GM12873 (cell line): ENCODE results near the gene ZNF440.

ENCODE experiments used
- CTCF ChIP-seq: IDR thresholded peaks from 2 replicates; pipeline ENCODE4 v1.5.1; 2012; ENCODE audit warnings: low read depth, mild to moderate bottlenecking, moderate library complexity, low read length, control low read depth; ENCODE audit not compliant: insufficient read depth; ENCODE audit errors: missing control alignments

ZNF440 gene

GRCh38 chr19:11861301-11861700, 47.2 kb downstream of the ZNF440 start:
- TF ChIP-seq CTCF = no peak

- no peak for TF ChIP-seq CTCF
Observed at GRCh38 chr19:11868188-11868587, 54.1 kb downstream of the ZNF440 start.

- no peak for TF ChIP-seq CTCF
Observed at GRCh38 chr19:11872624-11873023, 58.6 kb downstream of the ZNF440 start.

GRCh38 chr19:11873762-11874161, 59.7 kb downstream of the ZNF440 start:
- no peak for TF ChIP-seq CTCF

- TF ChIP-seq CTCF = peak; percentile 28
Observed at GRCh38 chr19:11879687-11880266, 65.7 kb downstream of the ZNF440 start.

- TF ChIP-seq CTCF = no peak
Observed at GRCh38 chr19:11880598-11880997, 66.5 kb downstream of the ZNF440 start.

GRCh38 chr19:11881151-11881800, 67.2 kb downstream of the ZNF440 start:
- peak; percentile 74 for TF ChIP-seq CTCF
